H1 (cell line): ENCODE measurements around the gene FGFR2. TPM values are rescaled to one million over a fixed set of nuclear protein-coding genes. Genes with fewer than 3 reads are reported as not detected.

ENCODE experiments used
- CTCF ChIA-PET: fragments of 300-600 bp; sonication (Branson Sonifier 250); formaldehyde crosslinking; loops from one replicate; lab custom pipeline; 2021; ENCODE audit not compliant: partially characterized antibody; lab: Charles Lee
- POLR2A ChIA-PET: fragments of 300-600 bp; sonication (Branson Sonifier 250); formaldehyde crosslinking; loops from one replicate; lab custom pipeline; 2021; ENCODE audit warnings: inconsistent platforms; ENCODE audit not compliant: partially characterized antibody; lab: Charles Lee
- DNase-seq, 2 experiments: peaks; one replicate each; pipeline versions ENCODE4 v3.0.0 to v3.0.0-alpha.2; 2010 to 2022; ENCODE audit warnings: low spot score in 2 of 2, low read depth in 1 of 2, mixed read lengths in 1 of 2
- FAIRE-seq: peaks from 2 replicates; lab custom pipeline; 2011; peaks lifted over from hg19 to GRCh38; lab: Jason Lieb, UNC
- H2AFZ ChIP-seq: 2 replicates; pipeline ENCODE4 v1.8.1; 2012; ENCODE audit warnings: low read length, inconsistent platforms
- H2AK5ac ChIP-seq: 2 replicates; pipeline ENCODE4 v1.6.1; 2013; ENCODE audit warnings: low read depth, low read length
- H2BK120ac ChIP-seq: replicated peaks from 2 replicates; pipeline ENCODE3; 2013; ENCODE audit warnings: low read depth, low read length, inconsistent platforms
- H2BK12ac ChIP-seq: 2 replicates; pipeline ENCODE4 v1.6.1; 2013; ENCODE audit warnings: low read depth, low read length
- H2BK15ac ChIP-seq: 2 replicates; pipeline ENCODE4 v1.6.1; 2013; ENCODE audit warnings: low read length
- H2BK20ac ChIP-seq: 2 replicates; pipeline ENCODE4 v1.6.1; 2013; ENCODE audit warnings: low read length
- H2BK5ac ChIP-seq: 2 replicates; pipeline ENCODE4 v1.6.1; 2013; ENCODE audit warnings: low read depth, low read length
- H3K14ac ChIP-seq: 2 replicates; pipeline ENCODE4 v1.6.1; 2013; ENCODE audit warnings: inconsistent platforms; ENCODE audit not compliant: insufficient read length
- H3K18ac ChIP-seq: 2 replicates; pipeline ENCODE4 v1.6.1; 2013; ENCODE audit warnings: low read length; ENCODE audit errors: extremely low read depth
- H3K23ac ChIP-seq: 2 replicates; pipeline ENCODE4 v1.6.1; 2013; ENCODE audit warnings: inconsistent platforms; ENCODE audit not compliant: insufficient read length
- H3K23me2 ChIP-seq: 2 replicates; pipeline ENCODE4 v1.6.1; 2013; ENCODE audit warnings: low read depth, low read length
- H3K27ac ChIP-seq: 2 replicates; pipeline ENCODE4 v1.6.1; 2011; ENCODE audit warnings: low read depth, low read length, inconsistent platforms
- H3K27me3 ChIP-seq, 4 experiments: replicated peaks in 1 of 4; 1 replicate in 1 of 4; 2 replicates in 3 of 4; pipeline versions ENCODE4 v1.6.1 to v1.8.1; 2011 to 2013; ENCODE audit warnings: low read length in 3 of 4, mild to moderate bottlenecking in 3 of 4, inconsistent platforms in 2 of 4, mixed read lengths in 2 of 4, moderate library complexity in 1 of 4; ENCODE audit not compliant: control insufficient read depth in 3 of 4, insufficient read depth in 3 of 4; ENCODE audit errors: extremely low read depth in 1 of 4
- H3K36me3 ChIP-seq, 4 experiments: 2 replicates each; pipeline versions ENCODE4 v1.6.1 to v1.8.1; 2011 to 2013; ENCODE audit warnings: mild to moderate bottlenecking in 4 of 4, low read length in 3 of 4, moderate library complexity in 2 of 4, control low read depth in 1 of 4, inconsistent platforms in 1 of 4; ENCODE audit not compliant: insufficient read depth in 4 of 4, control insufficient read depth in 2 of 4
- H3K4ac ChIP-seq: replicated peaks from 2 replicates; pipeline ENCODE3; 2013; ENCODE audit warnings: low read length, low read depth, mixed read lengths, inconsistent platforms; ENCODE audit not compliant: insufficient read length
- H3K4me1 ChIP-seq, 4 experiments: replicated peaks in 1 of 4; 1 replicate in 1 of 4; 2 replicates in 3 of 4; pipeline versions ENCODE4 v1.6.1 to v1.8.1; 2011 to 2013; ENCODE audit warnings: low read length in 3 of 4, inconsistent platforms in 2 of 4, mixed read lengths in 1 of 4; ENCODE audit not compliant: insufficient read depth in 4 of 4, control insufficient read depth in 3 of 4
- H3K4me2 ChIP-seq, 2 experiments: 2 replicates each; pipeline versions ENCODE4 v1.6.1 to v1.8.1; 2011 to 2013; ENCODE audit warnings: low read depth in 2 of 2, low read length in 2 of 2, control low read depth in 1 of 2, inconsistent platforms in 1 of 2, mild to moderate bottlenecking in 1 of 2; ENCODE audit not compliant: insufficient read depth in 1 of 2
- H3K4me3 ChIP-seq, 4 experiments: fragments of 200-600, 300-600 bp in 1 of 4; sonication (generic), shearing (Covaris generic), sonication (Bioruptor Twin) in 1 of 4; 2 replicates each; pipeline versions ENCODE4 v1.5.1 to v1.8.1; 2011 to 2016; ENCODE audit warnings: low read length in 4 of 4, low read depth in 3 of 4, control low read depth in 2 of 4, inconsistent platforms in 2 of 4, mild to moderate bottlenecking in 2 of 4, mixed read lengths in 1 of 4, moderate library complexity in 1 of 4; ENCODE audit not compliant: insufficient read depth in 2 of 4; ENCODE audit errors: extremely low read depth in 1 of 4
- H3K56ac ChIP-seq: replicated peaks from 2 replicates; pipeline ENCODE3; 2013; ENCODE audit warnings: low read depth, mild to moderate bottlenecking, mixed read lengths, low read length, inconsistent platforms; ENCODE audit not compliant: insufficient read length
- H3K79me1 ChIP-seq: 2 replicates; pipeline ENCODE4 v1.6.1; 2013; ENCODE audit warnings: low read depth, low read length, control low read depth
- H3K79me2 ChIP-seq, 2 experiments: 2 replicates each; pipeline versions ENCODE4 v1.6.1 to v1.8.1; 2012 to 2013; ENCODE audit warnings: low read length in 2 of 2, mild to moderate bottlenecking in 2 of 2, inconsistent platforms in 1 of 2; ENCODE audit not compliant: insufficient read depth in 2 of 2, control insufficient read depth in 1 of 2
- H3K9ac ChIP-seq, 4 experiments: replicated peaks in 1 of 4; 1 replicate in 1 of 4; 2 replicates in 3 of 4; pipeline versions ENCODE4 v1.6.1 to v1.8.1; 2011 to 2013; ENCODE audit warnings: low read depth in 3 of 4, low read length in 3 of 4, control low read depth in 2 of 4, mild to moderate bottlenecking in 2 of 4, moderate library complexity in 2 of 4, inconsistent platforms in 1 of 4; ENCODE audit errors: extremely low read depth in 1 of 4
- H3K9me3 ChIP-seq, 2 experiments: 2 replicates each; pipeline versions ENCODE4 v1.6.1 to v1.8.1; 2012 to 2013; ENCODE audit warnings: mild to moderate bottlenecking in 2 of 2, moderate library complexity in 2 of 2, control low read depth in 1 of 2, inconsistent platforms in 1 of 2, low read depth in 1 of 2, low read length in 1 of 2, mixed read lengths in 1 of 2; ENCODE audit not compliant: insufficient read depth in 2 of 2
- H4K20me1 ChIP-seq, 2 experiments: replicated peaks in 1 of 2; 2 replicates each; pipeline versions ENCODE3 to v1.8.1; 2011 to 2013; ENCODE audit warnings: inconsistent platforms in 2 of 2, low read length in 2 of 2, mild to moderate bottlenecking in 1 of 2; ENCODE audit not compliant: insufficient read depth in 2 of 2, control insufficient read depth in 1 of 2
- H4K5ac ChIP-seq: 2 replicates; pipeline ENCODE4 v1.6.1; 2013; ENCODE audit warnings: low read length, low read depth, mixed read lengths, inconsistent platforms; ENCODE audit not compliant: insufficient read length
- H4K8ac ChIP-seq: 2 replicates; pipeline ENCODE4 v1.8.0; 2013; ENCODE audit warnings: mild to moderate bottlenecking, moderate library complexity, low read length, inconsistent platforms; ENCODE audit not compliant: insufficient read depth; ENCODE audit errors: extremely low read depth
- H4K91ac ChIP-seq: replicated peaks from 2 replicates; pipeline ENCODE3; 2013; ENCODE audit warnings: low read length, mixed read lengths, inconsistent platforms; ENCODE audit not compliant: insufficient read length
- BCL11A ChIP-seq, 2 experiments: IDR thresholded peaks; one replicate each; pipeline ENCODE4 v1.6.1; 2011; ENCODE audit warnings: low read depth in 2 of 2, low read length in 2 of 2, mild to moderate bottlenecking in 2 of 2
- EP300 ChIP-seq, 2 experiments: IDR thresholded peaks; 1 replicate in 1 of 2; 2 replicates in 1 of 2; pipeline ENCODE4 v1.6.1; 2011 to 2012; ENCODE audit warnings: low read depth in 2 of 2, low read length in 2 of 2, mild to moderate bottlenecking in 2 of 2, borderline replicate concordance in 1 of 2, inconsistent platforms in 1 of 2, moderate library complexity in 1 of 2
- EZH2 ChIP-seq: fragments of 200-600 bp; sonication (generic); IDR thresholded peaks from 2 replicates; pipeline ENCODE4 v1.7.1; 2012; ENCODE audit warnings: low read depth, mild to moderate bottlenecking, moderate library complexity, low read length, inconsistent platforms; ENCODE audit not compliant: severe bottlenecking
- FOSL1 ChIP-seq: IDR thresholded peaks from 2 replicates; pipeline ENCODE4 v1.6.1; 2011; ENCODE audit warnings: mild to moderate bottlenecking, low read depth, low read length, moderate library complexity; ENCODE audit not compliant: insufficient read depth
- HDAC6 ChIP-seq: IDR thresholded peaks from one replicate; pipeline ENCODE4 v1.7.1; 2012; ENCODE audit warnings: low read depth, mild to moderate bottlenecking, inconsistent platforms, low read length, moderate library complexity
- KDM1A ChIP-seq: fragments of 200-600, 300-600 bp; sonication (generic); IDR thresholded peaks from 2 replicates; pipeline ENCODE4 v1.7.1; 2016; ENCODE audit warnings: mild to moderate bottlenecking, low read length, borderline replicate concordance
- KDM4A ChIP-seq: IDR thresholded peaks from one replicate; pipeline ENCODE4 v1.7.1; 2012; ENCODE audit warnings: low read depth, mild to moderate bottlenecking, moderate library complexity, low read length, inconsistent platforms; ENCODE audit not compliant: severe bottlenecking
- NRF1 ChIP-seq: IDR thresholded peaks from 2 replicates; pipeline ENCODE4 v1.6.1; 2011; ENCODE audit warnings: mild to moderate bottlenecking, low read depth, low read length, improper control_type of control experiment
- RXRA ChIP-seq: IDR thresholded peaks from 2 replicates; pipeline ENCODE4 v1.6.1; 2011; ENCODE audit warnings: low read depth, mild to moderate bottlenecking, low read length, moderate library complexity; ENCODE audit not compliant: insufficient read depth
- SAP30 ChIP-seq: fragments of 300-600 bp; sonication (generic); IDR thresholded peaks from 2 replicates; pipeline ENCODE4 v1.7.1; 2012; ENCODE audit warnings: low read length, moderate library complexity, mild to moderate bottlenecking, inconsistent platforms; ENCODE audit not compliant: insufficient read depth, insufficient replicate concordance
- SIRT6 ChIP-seq: IDR thresholded peaks from one replicate; pipeline ENCODE4 v1.7.1; 2012; ENCODE audit warnings: low read length, inconsistent platforms
- SP2 ChIP-seq: IDR thresholded peaks from 2 replicates; pipeline ENCODE4 v1.6.1; 2012; ENCODE audit warnings: mild to moderate bottlenecking, low read length, inconsistent platforms
- WGBS, 2 experiments: shearing (Covaris generic) in 1 of 2; methylation state at CpG; one replicate each; pipeline versions ENCODE4 v1.1.6 to v1.1.7; 2013 to 2015; ENCODE audit warnings: low lambda C conversion rate in 2 of 2, mixed read lengths in 2 of 2, inconsistent platforms in 1 of 2, low coverage in 1 of 2, missing lambda C conversion rate in 1 of 2; ENCODE audit not compliant: insufficient replicate concordance in 2 of 2, insufficient coverage in 1 of 2, insufficient read length in 1 of 2; ENCODE audit errors: extremely low coverage in 1 of 2, missing lambda C conversion rate in 1 of 2; 5-methylcytosine and 5-hydroxymethylcytosine counted together
- polyA plus RNA-seq, 7 experiments: library from polyadenylated mRNA; depleted of rRNA in 3 of 7; stranded (reverse) in 5 of 7; unstranded in 2 of 7; fragments of >200 nt in 5 of 7; fragments of 200-250 nt in 2 of 7; gene quantifications; 1 replicate in 5 of 7; 2 replicates in 1 of 7; 4 replicates in 1 of 7; pipeline versions ENCODE4 v1.2.1 to v1.2.3, GENCODE V29; 2011 to 2013; ENCODE audit warnings: missing spikeins in 2 of 7, mixed read lengths in 2 of 7
- total RNA-seq: library from RNA; stranded (reverse); fragmentation: NEBNext Ultra II Directional; extraction: Animal tissue kit (Norgen Biotek cat#: 25700); gene quantifications from 2 replicates; pipeline ENCODE4 v1.2.1, GENCODE V29; 2021
- TF ChIP-seq, protein P1 (sequence below): IDR thresholded peaks from 2 replicates; pipeline ENCODE4 v1.6.1; 2012; ENCODE audit warnings: inconsistent platforms

Gene FGFR2
- total and polyA plus RNA-seq, 2 of the 8 experiments (the other 6 are each of a cell fraction or from before 2014, with no cell fraction given): 50.2 to 81.2 TPM

DNA sequence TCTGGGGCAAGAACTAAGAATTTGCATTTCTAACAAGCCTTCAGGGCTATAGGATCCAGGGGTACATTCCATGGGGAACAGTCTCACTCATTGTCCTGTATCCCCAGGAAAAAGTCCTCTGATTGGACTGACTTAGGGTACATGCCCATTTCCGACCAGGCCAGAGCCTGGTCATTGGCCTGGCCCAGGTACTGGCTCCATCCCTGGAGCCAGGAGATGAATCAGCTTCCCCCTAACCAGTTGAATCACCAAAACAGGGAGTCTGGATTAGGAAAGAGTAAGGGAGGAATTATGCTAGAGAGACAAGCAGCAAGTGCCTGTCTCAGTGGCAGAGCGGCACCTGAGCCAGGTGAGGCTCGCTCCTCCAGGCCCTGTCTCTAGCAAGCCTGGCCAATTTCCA lies 137.5 kb downstream of the FGFR2 start:
- H3K9ac ChIP-seq: no peak overlapping the region
- no peak overlapping the region for H4K5ac ChIP-seq
- H2BK15ac ChIP-seq: no peak overlapping the region
- peak overlapping the region; percentile 40; the same call in 1 of the 2 replicates for H2BK12ac ChIP-seq
- 100% methylated on average over 1 of the region's 3 CpGs; no CpG with 5 or more reads in 1 of the 2 experiments for WGBS, 2 experiments
- H2AK5ac ChIP-seq: no peak overlapping the region
- H3K14ac ChIP-seq: no peak overlapping the region
- no peaks in the 10 kb centered on the region; the same call in 1 of the 2 replicates for H3K23me2 ChIP-seq
- H3K27me3 ChIP-seq: peaks cover 0 to 6% (median 0%) of the 10 kb centered on the region in 4 experiments; a peak in 2 of 7 replicates
- peaks cover 7 to 12% (median 10%) of the 10 kb centered on the region in 4 experiments for H3K4me1 ChIP-seq
- H3K36me3 ChIP-seq: no peaks in the 10 kb centered on the region
- H3K23ac ChIP-seq: no peak overlapping the region
- POLR2A ChIA-PET: no interaction called here
- no peak overlapping the region for H2AFZ ChIP-seq
- CTCF ChIA-PET: interaction anchor here (1.3 kb wide), 1 partner anchor 518 kb away, joined by 3 read pairs; no protein-coding TSS in a partner anchor
- H3K79me1 ChIP-seq: no peaks in the 10 kb centered on the region
- H2BK5ac ChIP-seq: 0 out of 2 replicates have a peak overlapping the region, but pooled peaks have one; percentile 77
- no peak overlapping the region for H3K56ac ChIP-seq
- peak overlapping the region; percentile 5 for H4K91ac ChIP-seq
- H3K4ac ChIP-seq: no peak overlapping the region
- no peak for FAIRE-seq
- no peak overlapping the region for H2BK120ac ChIP-seq
- H3K18ac ChIP-seq: 0 out of 2 replicates have a peak overlapping the region, but pooled peaks have one; percentile 51
- H3K79me2 ChIP-seq: no peaks in the 10 kb centered on the region
- no peak overlapping the region for H2BK20ac ChIP-seq
- no peak overlapping the region for H3K4me3 ChIP-seq
- no peaks in the 10 kb centered on the region for H3K9me3 ChIP-seq
- H4K8ac ChIP-seq: no peak overlapping the region
- H4K20me1 ChIP-seq: no peaks in the 10 kb centered on the region
- DNase-seq: no peak
- H3K27ac ChIP-seq: no peak overlapping the region
- H3K4me2 ChIP-seq: no peak overlapping the region
- TF ChIP-seq EP300 (IDR thresholded peaks at IDR 0.05; ENCODE audit: borderline replicate concordance in 1 of 2, low read depth in 2 of 2, low read length in 2 of 2) (no peak), SIRT6 (no peak), BCL11A (IDR thresholded peaks at IDR 0.05; ENCODE audit: low read depth in 2 of 2, low read length in 2 of 2) (no peak), HDAC6 (no peak), RXRA (no peak), KDM4A (no peak), SP2 (no peak), KDM1A (no peak), EZH2 (no peak), FOSL1 (no peak), SAP30 (no peak), NRF1 (no peak)
- TF ChIP-seq, protein P1, sequence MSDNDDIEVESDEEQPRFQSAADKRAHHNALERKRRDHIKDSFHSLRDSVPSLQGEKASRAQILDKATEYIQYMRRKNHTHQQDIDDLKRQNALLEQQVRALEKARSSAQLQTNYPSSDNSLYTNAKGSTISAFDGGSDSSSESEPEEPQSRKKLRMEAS: no peak
